Measurements from ENCODE around the gene CEP72.

- TF ChIP-seq TMF1 (CRISPR knock-in tag; IDR thresholded peaks at IDR 0.05; ENCODE audit: low read depth) (no peak), ZNF850 (CRISPR knock-in tag; conservative IDR thresholded peaks at IDR 0.05) (no peak), TBX3 (IDR thresholded peaks at IDR 0.05; ENCODE audit: borderline replicate concordance) (no peak), CHCHD3 (CRISPR knock-in tag; IDR thresholded peaks at IDR 0.05) (no peak), ZNF33A (CRISPR knock-in tag; IDR thresholded peaks at IDR 0.05; ENCODE audit: borderline replicate concordance) (no peak), MAZ (IDR thresholded peaks at IDR 0.05; ENCODE audit: borderline replicate concordance, low read depth, low read length) (no peak), MAZ (CRISPR knock-in tag; IDR thresholded peaks at IDR 0.05; ENCODE audit: low read depth) (no peak), SNRNP70 (IDR thresholded peaks at IDR 0.05; ENCODE audit: low read depth, low read length) (no peak), ZNF674 (CRISPR knock-in tag; IDR thresholded peaks at IDR 0.05; ENCODE audit: low read depth) (no peak)
These were observed 26.5 kb downstream of the CEP72 start for GRCh38 chr5:638501-639252.

Measured in HepG2 (cell line).